GM12878 (cell line): ENCODE results near the gene SLC39A11. TPM values are rescaled to one million over a fixed set of nuclear protein-coding genes. Genes with fewer than 3 reads are reported as not detected.

ENCODE experiments used
- ATAC-seq: fragments of 200-7000 bp; cut with Tn5 transposase; 3 replicates; pipeline ENCODE4 v1.9.1; 2020; ENCODE audit warnings: mild to moderate bottlenecking, moderate library complexity
- BruUV-seq: library from RNA; stranded (reverse); fragments of 400-500 nt; replicated peaks from 2 replicates; lab custom pipeline; 2021; lab: Mats Ljungman, UMichigan
- CTCF ChIA-PET: fragments of 300-600 bp; sonication (Branson Sonifier 250); formaldehyde crosslinking; extraction: SDS; loops from one replicate; lab custom pipeline; 2021; ENCODE audit warnings: inconsistent platforms; lab: Yijun Ruan, JAX
- POLR2A ChIA-PET: fragments of 350-600 bp; formaldehyde crosslinking; extraction: SDS; loops from one replicate; lab custom pipeline; 2021; ENCODE audit warnings: inconsistent platforms; lab: Charles Lee
- RAD21 ChIA-PET: fragments of 300-600 bp; sonication (Branson Sonifier 250); formaldehyde crosslinking; loops from one replicate; lab custom pipeline; 2023; ENCODE audit warnings: antibody characterized with exemption; ENCODE audit not compliant: unreplicated experiment; lab: Charles Lee
- SMC1A ChIA-PET: fragments of 300-600 bp; sonication (Branson Sonifier 250); formaldehyde crosslinking; loops from one replicate; lab custom pipeline; 2023; ENCODE audit not compliant: unreplicated experiment, uncharacterized antibody; lab: Charles Lee
- DNase-seq: peaks from one replicate; pipeline ENCODE4 v3.0.0-alpha.2; 2011; ENCODE audit warnings: low read depth, low spot score
- FAIRE-seq: peaks from 3 replicates; lab custom pipeline; 2011; peaks lifted over from hg19 to GRCh38; lab: Jason Lieb, UNC
- H2AFZ ChIP-seq: 2 replicates; pipeline ENCODE4 v1.6.0; 2011; ENCODE audit warnings: low read depth, low read length, control low read depth; ENCODE audit not compliant: control insufficient read depth
- H3K27ac ChIP-seq: 2 replicates; pipeline ENCODE4 v1.5.1; 2011; ENCODE audit warnings: control low read depth; ENCODE audit not compliant: control insufficient read depth, insufficient read depth
- H3K27me3 ChIP-seq, 2 experiments: replicated peaks in 1 of 2; 2 replicates each; pipeline versions ENCODE4 v1.6.0 to v1.6.1; 2011; ENCODE audit warnings: low read length in 1 of 2; ENCODE audit not compliant: control insufficient read depth in 2 of 2, insufficient read depth in 2 of 2
- H3K36me3 ChIP-seq, 2 experiments: 2 replicates each; pipeline ENCODE4 v1.5.1; 2011; ENCODE audit warnings: low read length in 1 of 2; ENCODE audit not compliant: control insufficient read depth in 2 of 2, insufficient read depth in 2 of 2
- H3K4me1 ChIP-seq: 2 replicates; pipeline ENCODE4 v1.6.1; 2011; ENCODE audit warnings: mild to moderate bottlenecking, low read length, moderate library complexity, mixed read lengths; ENCODE audit not compliant: control insufficient read depth, insufficient read depth
- H3K4me2 ChIP-seq: 2 replicates; pipeline ENCODE4 v1.6.0; 2011; ENCODE audit warnings: control low read depth; ENCODE audit not compliant: control insufficient read depth, insufficient read depth
- H3K4me3 ChIP-seq: fragments of 200-600 bp; sonication (generic); 2 replicates; pipeline ENCODE4 v1.5.1; 2016
- H3K79me2 ChIP-seq: 2 replicates; pipeline ENCODE4 v1.6.0; 2011; ENCODE audit warnings: low read length; ENCODE audit not compliant: control insufficient read depth, insufficient read depth
- H3K9ac ChIP-seq: 2 replicates; pipeline ENCODE4 v1.8.0; 2011; ENCODE audit warnings: low read length, control low read depth, mixed read lengths; ENCODE audit not compliant: control insufficient read depth, insufficient read depth
- H3K9me3 ChIP-seq: replicated peaks from 3 replicates; pipeline ENCODE4 v1.5.1; 2011; ENCODE audit warnings: mild to moderate bottlenecking, low read length; ENCODE audit not compliant: control insufficient read depth, insufficient read depth
- H4K20me1 ChIP-seq: 2 replicates; pipeline ENCODE4 v1.6.0; 2011; ENCODE audit not compliant: control insufficient read depth, insufficient read depth
- CREM ChIP-seq: IDR thresholded peaks from 2 replicates; pipeline ENCODE4 v1.6.1; 2014; ENCODE audit warnings: antibody characterized with exemption, low read depth
- PAX8 ChIP-seq: fragments of 450-650 bp; IDR thresholded peaks from 2 replicates; pipeline ENCODE4 v1.6.1; 2017; ENCODE audit warnings: mild to moderate bottlenecking, moderate library complexity
- RUNX3 ChIP-seq: IDR thresholded peaks from 2 replicates; pipeline ENCODE4 v1.6.1; 2012; ENCODE audit warnings: low read length, inconsistent platforms
- SIN3A ChIP-seq: IDR thresholded peaks from 2 replicates; pipeline ENCODE4 v1.6.1; 2012; ENCODE audit warnings: low read depth, low read length, improper control_type of control experiment
- ZNF217 ChIP-seq: fragments of 450-650 bp; IDR thresholded peaks from 2 replicates; pipeline ENCODE4 v1.6.1; 2017; ENCODE audit warnings: antibody characterized with exemption, mild to moderate bottlenecking
- ZNF622 ChIP-seq: fragments of 450-650 bp; IDR thresholded peaks from 2 replicates; pipeline ENCODE4 v1.6.1; 2017; ENCODE audit warnings: mild to moderate bottlenecking, inconsistent platforms
- WGBS: methylation state at CpG from one replicate; pipeline ENCODE4 v1.1.6; 2016; ENCODE audit warnings: low lambda C conversion rate; ENCODE audit not compliant: insufficient replicate concordance, insufficient coverage; ENCODE audit errors: missing lambda C conversion rate; 5-methylcytosine and 5-hydroxymethylcytosine counted together
- in situ Hi-C: fragments of 300-500 bp; cut with MboI; formaldehyde crosslinking; loops from 9 replicates; pipeline ENCODE4 v1.14.3; 2018; ENCODE audit warnings: mixed read lengths
- intact Hi-C: fragments of 100-400 bp; cut with micrococcal nuclease; formaldehyde crosslinking; loops from one replicate; pipeline ENCODE4 v1.14.2; 2022; ENCODE audit not compliant: unreplicated experiment
- polyA plus RNA-seq, 11 experiments: library from polyadenylated mRNA; depleted of rRNA in 4 of 11; unstranded in 6 of 11; stranded (reverse) in 5 of 11; fragments of >200 nt; fragmentation: Nextera tagmentation in 4 of 11; fragmentation: Illumina TruSeq in 1 of 11; extraction: Ambion mirVana in 4 of 11; extraction: Trizol in 1 of 11; gene quantifications; 1 replicate in 1 of 11; 2 replicates in 10 of 11; pipeline versions ENCODE4 v1.2.1 to v1.2.3, GENCODE V29; 2011 to 2016; ENCODE audit warnings: inconsistent platforms in 2 of 11, missing spikeins in 2 of 11, low read depth in 1 of 11
- total RNA-seq, 4 experiments: library from RNA; depleted of rRNA in 3 of 4; stranded (reverse); fragments of >200 nt in 3 of 4; fragmentation: Illumina TruSeq in 1 of 4; extraction: Trizol in 1 of 4; gene quantifications; 2 replicates each; pipeline versions ENCODE4 v1.2.1 to v1.2.3, GENCODE V29; 2013 to 2021
- TF ChIP-seq, protein P1 (sequence below): IDR thresholded peaks from 2 replicates; pipeline ENCODE4 v1.6.1; 2011; ENCODE audit warnings: low read depth, mild to moderate bottlenecking, low read length, moderate library complexity, borderline replicate concordance; ENCODE audit errors: extremely low read depth

The SLC39A11 gene
- total and polyA plus RNA-seq, 10 of the 15 experiments (the other 5 are each of a cell fraction or from before 2014, with no cell fraction given) = 8.6 to 23.8 (median 14.0) TPM

DNA sequence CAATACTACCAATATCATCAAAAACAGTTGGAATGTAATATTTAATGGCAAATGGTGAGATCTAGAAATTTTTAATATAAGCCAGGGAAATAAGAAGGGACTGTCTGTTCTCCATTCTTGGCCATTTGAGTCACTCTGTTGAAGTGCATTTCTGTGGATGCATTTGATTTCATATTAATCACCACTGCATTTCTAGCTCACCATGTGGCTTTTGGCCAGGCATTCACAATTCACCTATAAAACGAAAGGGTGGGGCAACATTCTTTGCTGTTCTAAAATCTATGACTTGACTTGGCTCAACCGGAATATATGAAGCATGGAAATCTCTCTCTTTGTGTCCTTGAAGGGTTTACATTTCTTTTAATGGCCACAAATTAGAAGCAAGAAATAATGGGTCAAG lies 483.0 kb downstream of the SLC39A11 start:
- no peak for FAIRE-seq

DNA sequence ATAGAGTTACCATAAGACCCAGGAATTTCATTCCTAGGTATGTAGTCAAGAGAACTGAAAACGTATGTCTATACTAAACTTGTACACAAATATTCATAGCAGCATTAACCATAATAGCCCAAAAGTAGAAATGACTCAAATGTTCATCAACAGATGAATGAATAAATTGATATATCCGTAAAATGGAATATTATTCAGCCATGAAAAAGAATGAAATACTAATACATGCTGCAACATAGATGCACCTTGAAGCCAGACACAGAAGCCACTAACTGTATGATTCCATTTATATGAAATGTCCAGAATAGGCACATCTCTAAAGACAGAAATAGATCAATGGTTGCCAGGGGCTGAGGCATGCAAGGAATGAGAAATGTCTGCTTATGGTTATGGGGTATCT lies 484.1 kb downstream of the SLC39A11 start:
- H2AFZ ChIP-seq = no peak overlapping the region
- ATAC-seq = no peak
- H3K27me3 ChIP-seq = no peaks in the 10 kb centered on the region
- no peak overlapping the region for H3K4me2 ChIP-seq
- RAD21 ChIA-PET = no interaction called here
- no peak overlapping the region for H3K27ac ChIP-seq
- TF ChIP-seq, protein P1, sequence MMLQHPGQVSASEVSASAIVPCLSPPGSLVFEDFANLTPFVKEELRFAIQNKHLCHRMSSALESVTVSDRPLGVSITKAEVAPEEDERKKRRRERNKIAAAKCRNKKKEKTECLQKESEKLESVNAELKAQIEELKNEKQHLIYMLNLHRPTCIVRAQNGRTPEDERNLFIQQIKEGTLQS = no peak
- TF ChIP-seq PAX8 (no peak), ZNF622 (no peak), ZNF217 (0 out of 2 replicates have a peak, but pooled peaks have one; percentile 54), SIN3A (no peak), RUNX3 (no peak)
- no peaks in the 10 kb centered on the region; the same call in 1 of the 2 replicates for H3K4me1 ChIP-seq
- no peak for FAIRE-seq
- SMC1A ChIA-PET = no interaction called here
- H3K9me3 ChIP-seq = peaks cover 4% of the 10 kb centered on the region; the same call in 2 of the 3 replicates
- no peaks in the 10 kb centered on the region for H3K79me2 ChIP-seq
- H3K4me3 ChIP-seq = no peak overlapping the region
- no peak overlapping the region for H3K9ac ChIP-seq
- no TSS peak for BruUV-seq
- WGBS = 54% methylated on average over 2 of the region's 2 CpGs
- POLR2A ChIA-PET = no interaction called here
- H3K36me3 ChIP-seq = no peaks in the 10 kb centered on the region
- CTCF ChIA-PET = no interaction called here
- in situ Hi-C loops (no loop called here), intact Hi-C loops (no loop called here)
- DNase-seq = no peak
- no peaks in the 10 kb centered on the region for H4K20me1 ChIP-seq

More for the DNA sequence above, 483.0 kb downstream of the SLC39A11 start:
- no peak for DNase-seq
- ChIA-PET CTCF (no interaction called here), RAD21 (interaction anchor here (0.6 kb wide), 1 partner anchor 576 kb away, joined by 3 read pairs; no protein-coding TSS in a partner anchor), POLR2A (no interaction called here), SMC1A (interaction anchor here (6.6 kb wide), 1 partner anchor 21 kb away, joined by 45 read pairs; no protein-coding TSS in a partner anchor)
- H2AFZ ChIP-seq = no peak overlapping the region
- no peaks in the 10 kb centered on the region for H3K27me3 ChIP-seq
- no peak for TF ChIP-seq CREM
- H3K9ac ChIP-seq = no peak overlapping the region
- no peaks in the 10 kb centered on the region; the same call in 1 of the 2 replicates for H3K4me1 ChIP-seq
- no TSS peak for BruUV-seq
- intact Hi-C loops (no loop called here), in situ Hi-C loops (no loop called here)
- H4K20me1 ChIP-seq = no peaks in the 10 kb centered on the region
- ATAC-seq = no peak
- no peak overlapping the region for H3K4me3 ChIP-seq
- H3K27ac ChIP-seq = no peak overlapping the region
- peaks cover 4% of the 10 kb centered on the region; the same call in 2 of the 3 replicates for H3K9me3 ChIP-seq
- WGBS = 61% methylated on average over 2 of the region's 2 CpGs
- no peaks in the 10 kb centered on the region for H3K36me3 ChIP-seq
- H3K79me2 ChIP-seq = no peaks in the 10 kb centered on the region
- no peak overlapping the region for H3K4me2 ChIP-seq
